GM19193 (cell line): ENCODE measurements around the gene DYNC2LI1.

Experiments used
- POLR2A ChIP-seq: IDR thresholded peaks from 4 replicates; pipeline ENCODE4 v1.6.1; 2011; ENCODE audit not compliant: insufficient read depth, insufficient read length; ENCODE audit errors: extremely low read depth

Gene DYNC2LI1

DNA sequence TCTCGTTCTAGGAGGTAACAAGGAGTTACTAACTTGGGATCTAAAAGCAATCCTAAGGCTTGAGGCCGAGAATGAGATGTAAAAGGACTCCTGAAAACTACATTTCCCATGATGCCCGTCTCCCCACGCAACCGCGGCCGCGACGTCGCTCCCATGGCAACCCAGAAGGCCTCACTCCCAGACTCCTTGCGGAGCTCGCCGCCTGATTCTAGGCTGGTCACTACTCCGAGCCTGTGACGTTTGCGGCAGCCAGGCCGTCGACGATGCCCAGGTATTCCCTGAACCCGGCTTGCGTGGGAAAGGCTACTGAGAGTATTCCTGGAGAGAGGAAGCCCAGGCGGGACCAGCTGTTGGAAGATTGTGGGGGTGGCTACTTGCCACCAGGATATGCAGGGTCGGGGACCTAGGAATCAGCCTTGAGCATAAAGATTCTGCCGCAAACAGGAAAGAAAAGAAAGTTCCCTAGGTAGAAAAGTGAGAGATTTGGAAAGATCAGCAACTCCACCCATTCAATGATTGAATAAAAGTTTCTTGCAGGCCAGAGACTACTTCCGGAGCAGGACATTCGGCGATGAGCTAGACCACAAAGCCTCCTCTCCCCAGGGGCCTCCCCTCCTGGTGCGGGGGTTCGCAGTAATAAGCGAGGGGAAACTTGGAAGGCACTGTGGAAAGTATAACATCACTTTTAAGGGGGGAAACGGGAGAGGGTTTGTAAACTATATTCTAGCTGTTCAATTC lies at the start of gene DYNC2LI1:
Gene DYNC2LI1 (plus strand): TSS at position 164 of the 738 bp plus-strand sequence. CDS start 100 bp downstream, at position 264.
- peak; percentile 54 for TF ChIP-seq POLR2A

- TF ChIP-seq POLR2A: no peak
Measured at GRCh38 chr2:43724728-43725526, 48.9 kb upstream of the DYNC2LI1 start.

GRCh38 chr2:43725711-43726246 lies 48.1 kb upstream of the DYNC2LI1 start:
- no peak for TF ChIP-seq POLR2A

- no peak for TF ChIP-seq POLR2A
Measured at GRCh38 chr2:43727634-43728014, 46.2 kb upstream of the DYNC2LI1 start.

GRCh38 chr2:43729491-43730174 lies 44.2 kb upstream of the DYNC2LI1 start:
- no peak for TF ChIP-seq POLR2A

GRCh38 chr2:43731211-43731610 lies 42.6 kb upstream of the DYNC2LI1 start:
- no peak for TF ChIP-seq POLR2A

- TF ChIP-seq POLR2A: no peak
Measured at GRCh38 chr2:43736637-43737036, 37.2 kb upstream of the DYNC2LI1 start.

GRCh38 chr2:43737097-43737854 lies 36.6 kb upstream of the DYNC2LI1 start:
- TF ChIP-seq POLR2A: no peak

DNA sequence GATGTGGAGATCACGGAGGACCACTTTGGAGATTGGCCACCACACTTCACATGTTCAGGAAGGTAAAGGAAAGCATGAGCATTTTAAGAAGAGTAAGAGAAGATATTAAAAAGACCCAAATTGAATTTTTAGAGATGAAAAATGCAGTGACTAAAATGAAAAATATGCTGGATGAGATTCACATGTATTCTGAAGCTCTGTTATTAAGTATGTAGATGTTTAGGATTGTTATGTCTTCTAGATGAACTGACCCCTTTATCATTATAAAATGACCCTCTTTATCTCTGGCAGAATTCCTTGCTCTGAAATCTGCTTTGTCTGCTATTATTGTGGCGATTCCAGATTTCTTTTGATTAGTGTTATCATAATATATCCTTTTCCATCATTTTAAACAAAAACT lies 36.0 kb upstream of the DYNC2LI1 start:
- no peak for TF ChIP-seq POLR2A

DNA sequence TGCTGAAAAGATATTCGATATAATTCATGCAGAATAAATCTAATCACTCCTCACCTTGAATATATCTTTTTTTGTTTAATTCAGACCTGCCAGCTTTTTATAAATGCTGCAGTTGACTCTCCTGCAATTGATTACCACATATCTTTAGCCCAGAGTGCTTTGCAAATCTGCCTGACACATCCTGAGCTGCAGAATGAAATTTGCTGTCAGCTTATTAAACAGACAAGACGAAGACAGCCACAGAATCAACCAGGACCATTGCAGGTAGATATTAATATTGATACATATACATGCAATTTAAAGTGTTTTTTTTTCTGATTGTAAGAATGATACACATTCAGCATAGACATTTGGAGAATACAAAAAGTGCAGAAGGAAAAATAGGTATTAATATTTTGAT lies 35.6 kb upstream of the DYNC2LI1 start:
- TF ChIP-seq POLR2A: no peak

GRCh38 chr2:43743706-43744105 lies 30.1 kb upstream of the DYNC2LI1 start:
- no peak for TF ChIP-seq POLR2A

GRCh38 chr2:43745457-43745856 lies 28.4 kb upstream of the DYNC2LI1 start:
- TF ChIP-seq POLR2A: no peak

- no peak for TF ChIP-seq POLR2A
Measured at GRCh38 chr2:43748333-43748732, 25.5 kb upstream of the DYNC2LI1 start.

- TF ChIP-seq POLR2A: no peak
Measured at GRCh38 chr2:43749583-43749982, 24.3 kb upstream of the DYNC2LI1 start.

DNA sequence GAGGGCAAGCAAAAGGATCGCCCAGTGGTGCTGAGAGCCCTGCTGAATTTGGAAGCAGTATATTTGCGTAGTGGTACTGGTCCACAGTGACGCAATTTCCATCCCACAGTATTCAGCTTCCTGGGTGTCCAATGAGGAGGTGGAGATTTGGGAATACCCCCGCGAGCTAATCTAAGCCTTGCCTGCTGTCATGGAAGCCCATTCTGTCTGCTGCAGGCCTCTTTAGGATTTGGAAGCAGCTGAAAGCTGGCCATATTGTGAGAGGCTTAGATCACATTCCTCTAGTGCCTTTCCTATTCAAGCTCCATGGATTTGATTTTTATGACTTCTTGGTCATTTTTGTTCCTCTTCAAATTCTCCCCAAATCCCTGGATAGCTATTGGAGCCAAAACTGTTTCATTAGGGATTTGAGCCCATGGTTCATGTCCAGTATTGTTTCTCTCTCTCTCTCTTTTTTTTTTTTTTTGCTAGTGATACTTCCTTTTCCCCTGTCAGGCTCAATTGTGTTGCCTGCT lies 22.3 kb upstream of the DYNC2LI1 start:
- TF ChIP-seq POLR2A: no peak

GRCh38 chr2:43752302-43752701 lies 21.5 kb upstream of the DYNC2LI1 start:
- no peak for TF ChIP-seq POLR2A
